ENCODE results near the gene SPDYE1. TPM values are rescaled to one million over a fixed set of nuclear protein-coding genes. Genes with fewer than 3 reads are reported as not detected.

The SPDYE1 gene
- total RNA-seq, 1 experiment from 2014 or later: not detected

GRCh38 chr7:44059219-44060090 is 61.8 kb downstream of the SPDYE1 start:
- Histone ChIP-seq H3K4me3 (ENCODE audit: insufficient read depth, low read depth, low read length) (no peak overlapping the region), H3K36me3 (replicated peaks; ENCODE audit: control insufficient read depth, insufficient read depth, low read length) (peaks cover 13% of the 10 kb centered on the region), H3K27me3 (ENCODE audit: control insufficient read depth, insufficient read depth, low read length) (no peaks in the 10 kb centered on the region; the same call in 1 of the 2 replicates)
- DNase-seq: peak; percentile 32

Other genes with a start within 250 kb of the SPDYE1 start
- gene BLVRA, start 239.2 kb upstream of the SPDYE1 start, total RNA-seq (2014; rRNA removed; shearing (Covaris generic)): 18.1 and 23.9 TPM in 2 replicates
- gene MRPS24, start 128.4 kb upstream of the SPDYE1 start, total RNA-seq (2014; rRNA removed; shearing (Covaris generic)): 138 and 156 TPM in 2 replicates
- 16.2 and 20.8 TPM in 2 replicates for gene URGCP, start 91.3 kb upstream of the SPDYE1 start, total RNA-seq (2014; rRNA removed; shearing (Covaris generic))
- gene UBE2D4, start 71.5 kb upstream of the SPDYE1 start, total RNA-seq (2014; rRNA removed; shearing (Covaris generic)): 5.3 and 6.1 TPM in 2 replicates
- 43.0 and 63.8 TPM in 2 replicates for gene DBNL, start 46.8 kb downstream of the SPDYE1 start, total RNA-seq (2014; rRNA removed; shearing (Covaris generic))
- 2.7 and 4.5 TPM in 2 replicates for gene PGAM2, start 67.7 kb downstream of the SPDYE1 start, total RNA-seq (2014; rRNA removed; shearing (Covaris generic))
- 16.9 and 17.0 TPM in 2 replicates for gene POLM, start 84.6 kb downstream of the SPDYE1 start, total RNA-seq (2014; rRNA removed; shearing (Covaris generic))
- gene AEBP1, start 106.4 kb downstream of the SPDYE1 start, total RNA-seq (2014; rRNA removed; shearing (Covaris generic)): 12.9 and 15.8 TPM in 2 replicates
- 134 and 136 TPM in 2 replicates for gene POLD2, start 125.7 kb downstream of the SPDYE1 start, total RNA-seq (2014; rRNA removed; shearing (Covaris generic))
- 1.4 and 4.7 TPM in 2 replicates for gene MYL7, start 143.4 kb downstream of the SPDYE1 start, total RNA-seq (2014; rRNA removed; shearing (Covaris generic))
- 2.8 and 3.7 TPM in 2 replicates for gene GCK, start 191.5 kb downstream of the SPDYE1 start, total RNA-seq (2014; rRNA removed; shearing (Covaris generic))
- 82.4 and 93.4 TPM in 2 replicates for gene YKT6, start 203.1 kb downstream of the SPDYE1 start, total RNA-seq (2014; rRNA removed; shearing (Covaris generic))

All from H7 (cell line).